HG03135 (cell line): Measurements from ENCODE around the gene CAST.
A peak's percentile ranks its signal among the peaks of the same experiment; 100 is the strongest.

Source experiments
- ATAC-seq: cut with Tn5 transposase; IDR thresholded peaks from one replicate; pipeline ENCODE4 v1.9.1; 2021; ENCODE audit warnings: mild to moderate bottlenecking, moderate library complexity; ENCODE audit not compliant: unreplicated experiment

CAST gene

GRCh38 chr5:96664669-96665068, 2.5 kb downstream of the CAST start:
- ATAC-seq: no peak

- ATAC-seq: no peak
Observed at GRCh38 chr5:96668725-96669124, 6.5 kb downstream of the CAST start.

- no peak for ATAC-seq
Observed at GRCh38 chr5:96669909-96670308, 7.7 kb downstream of the CAST start.

GRCh38 chr5:96671441-96671840, 9.3 kb downstream of the CAST start:
- ATAC-seq: no peak

- ATAC-seq: no peak
Observed at GRCh38 chr5:96673127-96673526, 11.0 kb downstream of the CAST start.

GRCh38 chr5:96675882-96676281, 13.7 kb downstream of the CAST start:
- ATAC-seq: no peak

- ATAC-seq: no peak
Observed at GRCh38 chr5:96677496-96677895, 15.3 kb downstream of the CAST start.

GRCh38 chr5:96679293-96679692, 17.1 kb downstream of the CAST start:
- ATAC-seq: no peak

GRCh38 chr5:96680759-96681470, 18.7 kb downstream of the CAST start:
- no peak for ATAC-seq

- no peak for ATAC-seq
Observed at GRCh38 chr5:96683392-96683791, 21.2 kb downstream of the CAST start.

- no peak for ATAC-seq
Observed at GRCh38 chr5:96683810-96684209, 21.6 kb downstream of the CAST start.

- no peak for ATAC-seq
Observed at GRCh38 chr5:96687080-96687479, 24.9 kb downstream of the CAST start.

- peak; percentile 93 for ATAC-seq
Observed at GRCh38 chr5:96687812-96688453, 25.8 kb downstream of the CAST start.

GRCh38 chr5:96690861-96691260, 28.7 kb downstream of the CAST start:
- ATAC-seq: no peak

- ATAC-seq: no peak
Observed at GRCh38 chr5:96691503-96692303, 29.5 kb downstream of the CAST start.

- ATAC-seq: no peak
Observed at GRCh38 chr5:96692441-96692840, 30.3 kb downstream of the CAST start.

- ATAC-seq: no peak
Observed at GRCh38 chr5:96699186-96699820, 37.1 kb downstream of the CAST start.

GRCh38 chr5:96702503-96703383, 40.6 kb downstream of the CAST start:
- peak; percentile 66 for ATAC-seq

- ATAC-seq: peak; percentile 77
Observed at GRCh38 chr5:96703384-96703920, 41.3 kb downstream of the CAST start.

GRCh38 chr5:96703995-96704394, 41.8 kb downstream of the CAST start:
- ATAC-seq: no peak
